ENCODE measurements around the gene PADI2.

PADI2 gene

GRCh38 chr1:17112496-17113236 lies 6.6 kb downstream of the PADI2 start:
- no peak for DNase-seq

GRCh38 chr1:17112076-17112475 lies 7.2 kb downstream of the PADI2 start:
- DNase-seq = no peak

GRCh38 chr1:17110555-17110926 lies 8.7 kb downstream of the PADI2 start:
- no peak for DNase-seq

- no peak for DNase-seq
Measured at GRCh38 chr1:17109892-17110554, 9.2 kb downstream of the PADI2 start.

GRCh38 chr1:17108786-17109185 lies 10.5 kb downstream of the PADI2 start:
- no peak for DNase-seq

- DNase-seq = no peak
Measured at GRCh38 chr1:17108360-17108759, 10.9 kb downstream of the PADI2 start.

- DNase-seq = no peak
Measured at GRCh38 chr1:17104782-17105181, 14.5 kb downstream of the PADI2 start.

GRCh38 chr1:17102232-17102631 lies 17.0 kb downstream of the PADI2 start:
- no peak for DNase-seq

- DNase-seq = no peak
Measured at GRCh38 chr1:17101261-17101660, 18.0 kb downstream of the PADI2 start.

- DNase-seq = no peak
Measured at GRCh38 chr1:17099616-17100340, 19.5 kb downstream of the PADI2 start.

GRCh38 chr1:17098446-17099317 lies 20.6 kb downstream of the PADI2 start:
- DNase-seq = no peak

- DNase-seq = no peak
Measured at GRCh38 chr1:17097787-17098186, 21.5 kb downstream of the PADI2 start.

GRCh38 chr1:17097147-17097546 lies 22.1 kb downstream of the PADI2 start:
- no peak for DNase-seq

GRCh38 chr1:17096584-17096983 lies 22.7 kb downstream of the PADI2 start:
- DNase-seq = no peak

- DNase-seq = no peak
Measured at GRCh38 chr1:17095141-17095540, 24.1 kb downstream of the PADI2 start.

GRCh38 chr1:17094664-17095063 lies 24.6 kb downstream of the PADI2 start:
- DNase-seq = no peak

GRCh38 chr1:17093822-17094393 lies 25.3 kb downstream of the PADI2 start:
- DNase-seq = no peak

GRCh38 chr1:17091252-17091651 lies 28.0 kb downstream of the PADI2 start:
- DNase-seq = no peak

GRCh38 chr1:17089506-17089905 lies 29.7 kb downstream of the PADI2 start:
- DNase-seq = no peak

GRCh38 chr1:17086751-17087150 lies 32.5 kb downstream of the PADI2 start:
- no peak for DNase-seq

GRCh38 chr1:17084787-17085186 lies 34.5 kb downstream of the PADI2 start:
- no peak for DNase-seq

GRCh38 chr1:17082761-17083160 lies 36.5 kb downstream of the PADI2 start:
- DNase-seq = no peak

- no peak for DNase-seq
Measured at GRCh38 chr1:17081439-17081838, 37.8 kb downstream of the PADI2 start.

Data from NCI-H187 (cell line).